ENCODE results near the gene PDE11A.

The PDE11A gene

GRCh38 chr2:177597759-177598158 is 474.8 kb downstream of the PDE11A start:
- no peak for TF ChIP-seq CTCF (IDR thresholded peaks at IDR 0.05; ENCODE audit: control insufficient read depth, insufficient read depth, low read depth, low read length, missing control alignments)
- H3K4me3 ChIP-seq (ENCODE audit: control insufficient read depth, low read depth, low read length): no peak overlapping the region
- no peak for DNase-seq (ENCODE audit: low read depth)

- H3K4me3 ChIP-seq (ENCODE audit: control insufficient read depth, low read depth, low read length): no peak overlapping the region
- DNase-seq (ENCODE audit: low read depth): no peak
- TF ChIP-seq CTCF (IDR thresholded peaks at IDR 0.05; ENCODE audit: control insufficient read depth, insufficient read depth, low read depth, low read length, missing control alignments): no peak
Observed at GRCh38 chr2:177596866-177597265, 475.7 kb downstream of the PDE11A start.

- H3K4me3 ChIP-seq (ENCODE audit: control insufficient read depth, low read depth, low read length): no peak overlapping the region
- TF ChIP-seq CTCF (IDR thresholded peaks at IDR 0.05; ENCODE audit: control insufficient read depth, insufficient read depth, low read depth, low read length, missing control alignments): no peak
- no peak for DNase-seq (ENCODE audit: low read depth)
Observed at GRCh38 chr2:177595126-177595845, 477.3 kb downstream of the PDE11A start.

- DNase-seq (ENCODE audit: low read depth): no peak
Observed at GRCh38 chr2:177593402-177593801, 479.2 kb downstream of the PDE11A start.

GRCh38 chr2:177592945-177593344 is 479.6 kb downstream of the PDE11A start:
- no peak overlapping the region for H3K4me3 ChIP-seq (ENCODE audit: control insufficient read depth, low read depth, low read length)
- DNase-seq (ENCODE audit: low read depth): no peak
- TF ChIP-seq CTCF (IDR thresholded peaks at IDR 0.05; ENCODE audit: control insufficient read depth, insufficient read depth, low read depth, low read length, missing control alignments): no peak

More at GRCh38 chr2:177593402-177593801, 479.2 kb downstream of the PDE11A start:
- no peak overlapping the region for H3K4me3 ChIP-seq (ENCODE audit: control insufficient read depth, low read depth, low read length)
- TF ChIP-seq CTCF (IDR thresholded peaks at IDR 0.05; ENCODE audit: control insufficient read depth, insufficient read depth, low read depth, low read length, missing control alignments): no peak

GRCh38 chr2:177592397-177592796 is 480.2 kb downstream of the PDE11A start:
- no peak for TF ChIP-seq CTCF (IDR thresholded peaks at IDR 0.05; ENCODE audit: control insufficient read depth, insufficient read depth, low read depth, low read length, missing control alignments)
- H3K4me3 ChIP-seq (ENCODE audit: control insufficient read depth, low read depth, low read length): no peak overlapping the region
- no peak for DNase-seq (ENCODE audit: low read depth)

All from AG09309 (cell line).